ENCODE measurements around the gene REEP3.

Gene REEP3

DNA sequence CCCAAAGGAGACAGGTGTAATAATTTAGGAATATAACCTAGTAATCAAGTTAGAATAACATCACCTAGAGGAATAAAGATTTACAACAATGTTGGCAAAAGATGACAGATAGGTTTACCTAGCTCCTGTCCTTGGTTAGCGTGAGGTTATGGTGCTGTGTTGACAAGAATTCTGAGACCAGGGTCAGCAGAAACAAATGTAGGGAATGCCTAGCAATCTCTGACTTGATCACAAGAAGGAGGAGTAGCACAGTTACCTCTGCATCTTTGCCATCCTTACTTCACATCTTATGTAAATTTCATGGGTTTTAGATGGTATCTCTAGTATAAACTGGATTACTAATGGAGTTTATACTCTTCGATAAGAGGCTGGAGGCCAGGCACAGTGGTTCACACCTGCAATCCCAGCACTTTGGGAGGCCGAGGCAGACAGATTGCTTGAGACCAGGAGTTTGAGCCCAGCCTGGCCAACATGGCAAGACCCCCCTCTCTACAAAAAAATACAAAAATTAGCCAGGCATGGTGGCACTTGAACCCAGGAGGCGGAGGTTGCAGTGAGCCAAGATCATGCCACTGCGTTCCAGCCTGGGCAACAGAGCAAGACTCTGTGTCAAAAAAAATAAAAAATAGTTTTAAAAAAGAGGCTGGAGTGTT lies 37.1 kb downstream of the REEP3 start:
- Histone ChIP-seq H3K9ac (ENCODE audit: low read depth, low read length, poor library complexity, severe bottlenecking) (no peak overlapping the region), H3K9me3 (ENCODE audit: insufficient read depth, low read depth, low read length) (no peaks in the 10 kb centered on the region), H3K27me3 (ENCODE audit: insufficient read depth, low read length, poor library complexity, severe bottlenecking) (no peaks in the 10 kb centered on the region), H4K20me1 (ENCODE audit: insufficient read depth, low read length, poor library complexity, severe bottlenecking) (peaks cover 12% of the 10 kb centered on the region), H3F3A (ENCODE audit: low read depth) (no peaks in the 10 kb centered on the region), H3K4me2 (ENCODE audit: low read depth, low read length, poor library complexity, severe bottlenecking) (no peak overlapping the region), H3K36me3 (ENCODE audit: insufficient read depth, low read length) (no peaks in the 10 kb centered on the region), H3K4me1 (ENCODE audit: insufficient read depth, low read length, poor library complexity, severe bottlenecking) (peaks cover 16% of the 10 kb centered on the region), H3K79me2 (ENCODE audit: insufficient read depth, low read length) (0 out of 2 replicates have a peak, but pooled peaks cover 7% of the 10 kb centered on the region), H3K4me3 (ENCODE audit: low read length, poor library complexity, severe bottlenecking) (no peak overlapping the region), H2AFZ (ENCODE audit: low read length) (no peak overlapping the region), H3K9me2 (replicated peaks; ENCODE audit: low read depth, low read length) (no peaks in the 10 kb centered on the region)
- TF ChIP-seq EZH2phosphoT487 (IDR thresholded peaks at IDR 0.05; ENCODE audit: borderline replicate concordance) (no peak), CTCF (conservative IDR thresholded peaks at IDR 0.05; ENCODE audit: low read length) (no peak)

DNA sequence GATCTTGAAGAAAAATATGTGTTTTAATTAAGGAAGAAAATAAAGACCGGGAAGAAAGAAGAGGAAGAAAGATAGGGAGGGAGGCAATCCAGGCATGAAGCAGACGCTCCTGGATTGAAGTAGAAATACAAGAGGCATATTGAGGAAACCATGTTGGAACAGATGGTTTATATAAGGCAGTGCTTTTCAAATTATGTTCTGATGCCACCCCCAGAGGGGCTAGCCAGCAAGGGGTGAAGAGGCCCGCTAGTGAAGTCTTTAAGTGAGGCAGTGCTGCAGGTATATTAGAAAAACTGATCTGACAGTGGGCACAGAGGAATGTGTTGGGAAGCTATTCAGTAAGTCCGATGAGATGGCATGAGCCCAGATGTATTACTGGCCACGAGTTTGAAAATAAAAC lies 40.1 kb downstream of the REEP3 start:
- Histone ChIP-seq H3K36me3 (ENCODE audit: insufficient read depth, low read length) (no peaks in the 10 kb centered on the region), H3F3A (ENCODE audit: low read depth) (no peaks in the 10 kb centered on the region), H3K4me3 (ENCODE audit: low read length, poor library complexity, severe bottlenecking) (no peak overlapping the region), H3K27me3 (ENCODE audit: insufficient read depth, low read length, poor library complexity, severe bottlenecking) (no peaks in the 10 kb centered on the region), H4K20me1 (ENCODE audit: insufficient read depth, low read length, poor library complexity, severe bottlenecking) (peaks cover 17% of the 10 kb centered on the region), H3K9me2 (replicated peaks; ENCODE audit: low read depth, low read length) (no peaks in the 10 kb centered on the region), H2AFZ (ENCODE audit: low read length) (no peak overlapping the region), H3K79me2 (ENCODE audit: insufficient read depth, low read length) (no peaks in the 10 kb centered on the region), H3K9me3 (ENCODE audit: insufficient read depth, low read depth, low read length) (no peaks in the 10 kb centered on the region), H3K4me2 (ENCODE audit: low read depth, low read length, poor library complexity, severe bottlenecking) (no peak overlapping the region), H3K4me1 (ENCODE audit: insufficient read depth, low read length, poor library complexity, severe bottlenecking) (peaks cover 11% of the 10 kb centered on the region), H3K9ac (ENCODE audit: low read depth, low read length, poor library complexity, severe bottlenecking) (no peak overlapping the region)
- TF ChIP-seq CTCF (conservative IDR thresholded peaks at IDR 0.05; ENCODE audit: low read length) = no peak
- no peak for TF ChIP-seq EZH2phosphoT487 (IDR thresholded peaks at IDR 0.05; ENCODE audit: borderline replicate concordance)

- Histone ChIP-seq H3K4me3 (ENCODE audit: low read length, poor library complexity, severe bottlenecking) (no peak overlapping the region), H3K9ac (ENCODE audit: low read depth, low read length, poor library complexity, severe bottlenecking) (no peak overlapping the region), H3K9me3 (ENCODE audit: insufficient read depth, low read depth, low read length) (no peaks in the 10 kb centered on the region), H3K4me1 (ENCODE audit: insufficient read depth, low read length, poor library complexity, severe bottlenecking) (peaks cover 11% of the 10 kb centered on the region), H4K20me1 (ENCODE audit: insufficient read depth, low read length, poor library complexity, severe bottlenecking) (peaks cover 17% of the 10 kb centered on the region), H3K79me2 (ENCODE audit: insufficient read depth, low read length) (no peaks in the 10 kb centered on the region), H2AFZ (ENCODE audit: low read length) (no peak overlapping the region), H3K4me2 (ENCODE audit: low read depth, low read length, poor library complexity, severe bottlenecking) (no peak overlapping the region), H3F3A (ENCODE audit: low read depth) (no peaks in the 10 kb centered on the region), H3K27me3 (ENCODE audit: insufficient read depth, low read length, poor library complexity, severe bottlenecking) (no peaks in the 10 kb centered on the region), H3K9me2 (replicated peaks; ENCODE audit: low read depth, low read length) (no peaks in the 10 kb centered on the region), H3K36me3 (ENCODE audit: insufficient read depth, low read length) (no peaks in the 10 kb centered on the region)
- TF ChIP-seq CTCF (conservative IDR thresholded peaks at IDR 0.05; ENCODE audit: low read length) (no peak), EZH2phosphoT487 (IDR thresholded peaks at IDR 0.05; ENCODE audit: borderline replicate concordance) (no peak)
These were observed 41.2 kb downstream of the REEP3 start for GRCh38 chr10:63562391-63562790.

Measured in Loucy (cell line).